B cell (primary cell): Measurements from ENCODE around the gene CD247.

Experiments
- CTCF ChIP-seq: fragments of 200-600 bp; IDR thresholded peaks from one replicate; pipeline ENCODE4 v1.8.0; 2022; ENCODE audit warnings: antibody characterized with exemption, mild to moderate bottlenecking
- EZH2 ChIP-seq: IDR thresholded peaks from 2 replicates; pipeline ENCODE4 v1.6.1; 2012; ENCODE audit warnings: borderline replicate concordance, low read depth, mild to moderate bottlenecking, moderate library complexity, low read length; ENCODE audit not compliant: insufficient read depth, poor library complexity, severe bottlenecking

DNA sequence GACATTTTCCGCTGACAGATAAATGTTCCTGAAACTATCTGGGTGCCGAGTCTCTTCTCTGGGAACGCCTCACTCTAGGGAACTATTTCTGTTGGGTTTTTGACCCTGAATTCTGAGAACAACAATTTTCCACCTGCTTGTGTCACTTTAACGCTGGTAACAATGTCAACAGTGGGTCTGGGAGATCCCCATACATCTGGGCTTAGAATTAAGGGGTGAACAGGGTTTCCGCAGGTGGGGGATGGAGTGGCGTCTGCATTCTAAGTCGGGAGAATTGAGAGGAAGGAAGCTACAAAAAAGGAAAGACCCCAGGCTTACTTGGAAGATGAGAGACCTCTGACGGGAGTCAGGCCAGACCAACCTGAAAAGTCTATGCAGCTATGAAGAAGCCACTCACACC is 8.7 kb downstream of the CD247 start:
- no peak for TF ChIP-seq EZH2
- TF ChIP-seq CTCF = no peak
